RWPE2 (cell line): ENCODE data around the gene SOAT2.

Experiments used
- ATAC-seq: fragments of 200-7000 bp; cut with Tn5 transposase; 3 replicates; pipeline ENCODE4 v1.9.1; 2021; ENCODE audit warnings: low read depth
- DNase-seq: peaks from one replicate; pipeline ENCODE4 v3.0.0-alpha.2; 2020; ENCODE audit warnings: low spot score
- H3K27ac ChIP-seq: fragments of 450-650 bp; 2 replicates; pipeline ENCODE4 v1.5.1; 2017; ENCODE audit warnings: mild to moderate bottlenecking; ENCODE audit not compliant: poor library complexity, severe bottlenecking
- H3K27me3 ChIP-seq: fragments of 250-450 bp; sonication (Bioruptor Pico); 2 replicates; pipeline ENCODE4 v1.5.1; 2021; ENCODE audit warnings: mild to moderate bottlenecking, moderate library complexity; ENCODE audit not compliant: insufficient read depth, poor library complexity, severe bottlenecking
- H3K36me3 ChIP-seq: fragments of 250-450 bp; sonication (Bioruptor Pico); 2 replicates; pipeline ENCODE4 v1.5.1; 2020; ENCODE audit warnings: low read depth, mild to moderate bottlenecking, moderate library complexity
- H3K4me1 ChIP-seq: fragments of 250-450 bp; sonication (Bioruptor Pico); 2 replicates; pipeline ENCODE4 v1.5.1; 2021; ENCODE audit warnings: mild to moderate bottlenecking, moderate library complexity; ENCODE audit not compliant: insufficient read depth, poor library complexity, severe bottlenecking
- H3K4me3 ChIP-seq: fragments of 250-450 bp; sonication (Bioruptor Pico); 2 replicates; pipeline ENCODE4 v1.5.1; 2021; ENCODE audit warnings: mild to moderate bottlenecking, moderate library complexity; ENCODE audit not compliant: severe bottlenecking
- H3K9me3 ChIP-seq: fragments of 250-450 bp; sonication (Bioruptor Pico); 2 replicates; pipeline ENCODE4 v1.5.1; 2021; ENCODE audit warnings: mild to moderate bottlenecking, moderate library complexity; ENCODE audit not compliant: severe bottlenecking
- CTCF ChIP-seq: fragments of 450-650 bp; IDR thresholded peaks from one replicate; pipeline ENCODE4 v1.5.1; 2017; ENCODE audit warnings: mild to moderate bottlenecking, moderate library complexity; ENCODE audit not compliant: poor library complexity, severe bottlenecking

Gene SOAT2

GRCh38 chr12:53069621-53070410 lies 33.5 kb upstream of the SOAT2 start:
- Histone ChIP-seq H3K9me3 (no peaks in the 10 kb centered on the region), H3K27ac (peak overlapping the region; percentile 46), H3K4me1 (peaks cover 44% of the 10 kb centered on the region), H3K4me3 (no peak overlapping the region), H3K36me3 (peaks cover 52% of the 10 kb centered on the region), H3K27me3 (no peaks in the 10 kb centered on the region)
- DNase-seq (no peak), ATAC-seq (no peak)
- TF ChIP-seq CTCF = no peak

- Histone ChIP-seq H3K4me1 (peaks cover 44% of the 10 kb centered on the region), H3K27me3 (no peaks in the 10 kb centered on the region), H3K9me3 (no peaks in the 10 kb centered on the region), H3K36me3 (peaks cover 63% of the 10 kb centered on the region), H3K4me3 (no peak overlapping the region), H3K27ac (peak overlapping the region; percentile 35)
- TF ChIP-seq CTCF = no peak
- DNase-seq (no peak), ATAC-seq (no peak)
Measured at GRCh38 chr12:53070877-53071492, 32.3 kb upstream of the SOAT2 start.

- H3K9me3 ChIP-seq = no peaks in the 10 kb centered on the region
- H3K27me3 ChIP-seq = no peaks in the 10 kb centered on the region
- no peak for TF ChIP-seq CTCF
- peaks cover 36% of the 10 kb centered on the region for H3K4me1 ChIP-seq
- peaks cover 64% of the 10 kb centered on the region for H3K36me3 ChIP-seq
- no peak overlapping the region for H3K4me3 ChIP-seq
- no peak for ATAC-seq
- no peak for DNase-seq
- peak overlapping the region; percentile 35 for H3K27ac ChIP-seq
Measured at GRCh38 chr12:53071591-53072551, 31.4 kb upstream of the SOAT2 start.

GRCh38 chr12:53073881-53074280 lies 29.4 kb upstream of the SOAT2 start:
- Histone ChIP-seq H3K27ac (no peak overlapping the region), H3K36me3 (peaks cover 68% of the 10 kb centered on the region), H3K4me3 (no peak overlapping the region), H3K9me3 (no peaks in the 10 kb centered on the region), H3K27me3 (no peaks in the 10 kb centered on the region), H3K4me1 (peaks cover 31% of the 10 kb centered on the region)
- ATAC-seq (no peak), DNase-seq (no peak)
- TF ChIP-seq CTCF = no peak
